IMR-90 (cell line): ENCODE results near the gene SLC51A. TPM values are rescaled to one million over a fixed set of nuclear protein-coding genes. Genes with fewer than 3 reads are reported as not detected.

ENCODE experiments used
- ATAC-seq: fragments of 200-7000 bp; cut with Tn5 transposase; 2 replicates; pipeline ENCODE4 v1.9.1; 2020; ENCODE audit warnings: low read depth, mild to moderate bottlenecking, moderate library complexity
- BruUV-seq: library from RNA; stranded (reverse); fragments of 400-500 nt; replicated peaks from 2 replicates; lab custom pipeline; 2021; lab: Mats Ljungman, UMichigan
- CTCF ChIA-PET: fragments of 300-600 bp; formaldehyde crosslinking; extraction: SDS; loops from one replicate; lab custom pipeline; 2021; ENCODE audit warnings: antibody characterized with exemption; lab: Yijun Ruan, JAX
- POLR2A ChIA-PET: fragments of 300-600 bp; sonication (Branson Sonifier 250); formaldehyde crosslinking; loops from one replicate; lab custom pipeline; 2022; ENCODE audit warnings: antibody characterized with exemption; ENCODE audit not compliant: unreplicated experiment; lab: Charles Lee
- DNase-seq: peaks from one replicate; pipeline ENCODE4 v3.0.0; 2013
- H2AFZ ChIP-seq: replicated peaks from 2 replicates; pipeline ENCODE3; 2013; ENCODE audit warnings: low read length, mild to moderate bottlenecking; ENCODE audit not compliant: poor library complexity
- H2AK5ac ChIP-seq: 2 replicates; pipeline ENCODE4 v1.6.1; 2013; ENCODE audit warnings: low read depth, low read length, inconsistent platforms
- H2AK9ac ChIP-seq: replicated peaks from 2 replicates; pipeline ENCODE3; 2013; ENCODE audit warnings: mild to moderate bottlenecking, low read depth, low read length, moderate library complexity; ENCODE audit not compliant: poor library complexity
- H2BK120ac ChIP-seq: 2 replicates; pipeline ENCODE4 v1.6.1; 2013; ENCODE audit warnings: low read depth, low read length, inconsistent platforms
- H2BK15ac ChIP-seq: 3 replicates; pipeline ENCODE4 v1.6.1; 2013; ENCODE audit warnings: low read depth, low read length, inconsistent platforms
- H2BK20ac ChIP-seq: 2 replicates; pipeline ENCODE4 v1.6.1; 2013; ENCODE audit warnings: low read depth, mild to moderate bottlenecking, inconsistent platforms, low read length, moderate library complexity
- H2BK5ac ChIP-seq: 2 replicates; pipeline ENCODE4 v1.6.1; 2013; ENCODE audit warnings: mild to moderate bottlenecking, low read depth, low read length, inconsistent platforms; ENCODE audit not compliant: poor library complexity, severe bottlenecking
- H3K14ac ChIP-seq: replicated peaks from 2 replicates; pipeline ENCODE4 v1.6.1; 2013; ENCODE audit warnings: low read depth, low read length, inconsistent platforms
- H3K18ac ChIP-seq: 2 replicates; pipeline ENCODE4 v1.6.1; 2013; ENCODE audit warnings: low read depth, low read length, control low read depth
- H3K23ac ChIP-seq: 2 replicates; pipeline ENCODE4 v1.6.1; 2013; ENCODE audit warnings: low read depth, low read length, inconsistent platforms
- H3K27ac ChIP-seq: 2 replicates; pipeline ENCODE4 v1.5.1; 2013; ENCODE audit warnings: mild to moderate bottlenecking, control low read depth, low read length; ENCODE audit not compliant: insufficient read depth
- H3K27me3 ChIP-seq: 2 replicates; pipeline ENCODE4 v1.6.1; 2013; ENCODE audit warnings: low read length; ENCODE audit not compliant: control insufficient read depth, insufficient read depth
- H3K36me3 ChIP-seq: 2 replicates; pipeline ENCODE4 v1.6.1; 2013; ENCODE audit warnings: low read length, mixed read lengths; ENCODE audit not compliant: control insufficient read depth, insufficient read depth
- H3K4ac ChIP-seq: 2 replicates; pipeline ENCODE4 v1.6.1; 2013; ENCODE audit warnings: low read depth, low read length, inconsistent platforms
- H3K4me1 ChIP-seq: 2 replicates; pipeline ENCODE4 v1.6.1; 2013; ENCODE audit warnings: low read length, mixed read lengths; ENCODE audit not compliant: control insufficient read depth, insufficient read depth
- H3K4me2 ChIP-seq: 2 replicates; pipeline ENCODE4 v1.6.1; 2013; ENCODE audit warnings: low read depth, mild to moderate bottlenecking, control low read depth, low read length, moderate library complexity
- H3K4me3 ChIP-seq: 2 replicates; pipeline ENCODE4 v1.5.1; 2013; ENCODE audit warnings: low read depth, mild to moderate bottlenecking, control low read depth, low read length, moderate library complexity; ENCODE audit not compliant: insufficient read depth
- H3K56ac ChIP-seq: 2 replicates; pipeline ENCODE4 v1.6.1; 2013; ENCODE audit warnings: low read length, inconsistent platforms; ENCODE audit not compliant: insufficient read depth; ENCODE audit errors: extremely low read depth
- H3K79me1 ChIP-seq, 2 experiments: 2 replicates each; pipeline ENCODE4 v1.6.1; 2013; ENCODE audit warnings: low read length in 2 of 2, inconsistent platforms in 1 of 2, low read depth in 1 of 2
- H3K9ac ChIP-seq: 2 replicates; pipeline ENCODE4 v1.6.1; 2013; ENCODE audit warnings: low read depth, low read length, control low read depth
- H3K9me1 ChIP-seq: 2 replicates; pipeline ENCODE4 v1.6.1; 2013; ENCODE audit warnings: low read length, inconsistent platforms; ENCODE audit not compliant: insufficient read depth
- H3K9me3 ChIP-seq: 2 replicates; pipeline ENCODE4 v1.6.1; 2013; ENCODE audit warnings: low read length; ENCODE audit not compliant: control insufficient read depth, insufficient read depth
- H4K20me1 ChIP-seq: 2 replicates; pipeline ENCODE4 v1.6.1; 2013; ENCODE audit warnings: low read length, inconsistent platforms; ENCODE audit not compliant: insufficient read depth
- H4K5ac ChIP-seq: 2 replicates; pipeline ENCODE4 v1.6.1; 2013; ENCODE audit warnings: mild to moderate bottlenecking, low read depth, low read length, control low read depth
- H4K8ac ChIP-seq, 2 experiments: 2 replicates each; pipeline ENCODE4 v1.6.1; 2013; ENCODE audit warnings: low read depth in 2 of 2, low read length in 2 of 2, control low read depth in 1 of 2, inconsistent platforms in 1 of 2
- H4K91ac ChIP-seq: 2 replicates; pipeline ENCODE4 v1.6.1; 2013; ENCODE audit warnings: low read depth, low read length, inconsistent platforms; ENCODE audit not compliant: insufficient read depth
- BHLHE40 ChIP-seq: fragments of 150-350 bp; IDR thresholded peaks from 2 replicates; pipeline ENCODE4 v1.6.1; 2016; ENCODE audit warnings: mild to moderate bottlenecking, low read depth, low read length
- CHD1 ChIP-seq: IDR thresholded peaks from 2 replicates; pipeline ENCODE4 v1.6.1; 2012; ENCODE audit warnings: low read depth, low read length, improper control_type of control experiment
- CTCF ChIP-seq: conservative IDR thresholded peaks from 2 replicates; pipeline ENCODE4 v1.5.1; 2012; ENCODE audit warnings: mild to moderate bottlenecking, low read depth, low read length, improper control_type of control experiment
- ELK1 ChIP-seq: fragments of 150-350 bp; IDR thresholded peaks from 2 replicates; pipeline ENCODE4 v1.6.1; 2016; ENCODE audit warnings: low read depth, mild to moderate bottlenecking, low read length, moderate library complexity, borderline replicate concordance
- FOS ChIP-seq: fragments of 150-350 bp; IDR thresholded peaks from 2 replicates; pipeline ENCODE4 v1.6.1; 2016; ENCODE audit warnings: low read depth, low read length
- MAZ ChIP-seq: IDR thresholded peaks from 2 replicates; pipeline ENCODE4 v1.6.1; 2012; ENCODE audit warnings: low read depth, mild to moderate bottlenecking, low read length, improper control_type of control experiment, moderate library complexity, borderline replicate concordance
- MXI1 ChIP-seq: IDR thresholded peaks from 2 replicates; pipeline ENCODE4 v1.6.1; 2012; ENCODE audit warnings: low read depth, mild to moderate bottlenecking, low read length, moderate library complexity, borderline replicate concordance
- NFE2L2 ChIP-seq: fragments of 150-350 bp; IDR thresholded peaks from 2 replicates; pipeline ENCODE4 v1.6.1; 2016; ENCODE audit warnings: low read depth, mild to moderate bottlenecking, low read length
- POLR2A ChIP-seq: IDR thresholded peaks from 2 replicates; pipeline ENCODE4 v1.6.1; 2012; ENCODE audit warnings: mild to moderate bottlenecking, low read depth, low read length
- RAD21 ChIP-seq: IDR thresholded peaks from 2 replicates; pipeline ENCODE4 v1.6.1; 2012; ENCODE audit warnings: low read length, improper control_type of control experiment
- RFX5 ChIP-seq: IDR thresholded peaks from 2 replicates; pipeline ENCODE4 v1.8.0; 2012; ENCODE audit warnings: low read depth, mild to moderate bottlenecking, low read length, moderate library complexity
- SMC3 ChIP-seq: fragments of 150-350 bp; IDR thresholded peaks from 2 replicates; pipeline ENCODE4 v1.6.1; 2016; ENCODE audit warnings: low read depth, mild to moderate bottlenecking, antibody characterized with exemption, low read length, moderate library complexity
- USF2 ChIP-seq: fragments of 150-350 bp; IDR thresholded peaks from 2 replicates; pipeline ENCODE4 v1.6.1; 2017; ENCODE audit warnings: mild to moderate bottlenecking, antibody characterized with exemption, low read length, low read depth
- WGBS, 2 experiments: methylation state at CpG; one replicate each; pipeline versions ENCODE4 v1.1.5 to v1.1.7; 2013; ENCODE audit warnings: missing lambda C conversion rate in 2 of 2; ENCODE audit not compliant: insufficient read length in 1 of 2; ENCODE audit errors: extremely low coverage in 2 of 2; 5-methylcytosine and 5-hydroxymethylcytosine counted together
- dilution Hi-C: fragments of 300-500 bp; cut with HindIII; formaldehyde crosslinking; loops from one replicate; pipeline ENCODE4 v1.14.3; 2018; ENCODE audit warnings: low sequenced_read_pairs; ENCODE audit not compliant: unreplicated experiment
- in situ Hi-C: fragments of 300-500 bp; cut with MboI; formaldehyde crosslinking; loops from 3 replicates; pipeline ENCODE4 v1.14.3; 2019; ENCODE audit warnings: low sequenced_read_pairs, inconsistent platforms, mixed read lengths
- intact Hi-C: fragments of 100-400 bp; cut with micrococcal nuclease; formaldehyde crosslinking; loops from 2 replicates; pipeline ENCODE4 v1.10.0; 2022
- polyA plus RNA-seq, 3 experiments: library from polyadenylated mRNA; depleted of rRNA; stranded (reverse); fragments of >200 nt; gene quantifications; 2 replicates each; pipeline ENCODE4 v1.2.3, GENCODE V29; 2012; ENCODE audit warnings: low replicate concordance in 1 of 3
- total RNA-seq: library from RNA; depleted of rRNA; stranded (reverse); fragments of >200 nt; gene quantifications from 2 replicates; pipeline ENCODE4 v1.2.3, GENCODE V29; 2012

The SLC51A gene
- total and polyA plus RNA-seq, 2 of the 4 experiments (the other 2 are of a cell fraction) = not detected

- peak overlapping the region; percentile 31; the same call in 1 of the 2 replicates for H3K23ac ChIP-seq
- H2AFZ ChIP-seq = no peak overlapping the region
- dilution Hi-C loops = no loop called here
- H3K4me1 ChIP-seq = peaks cover 4% of the 10 kb centered on the region
- peak overlapping the region; percentile 86 for H4K5ac ChIP-seq
- DNase-seq (peak; percentile 75), ATAC-seq (peak; percentile 96)
- no peaks in the 10 kb centered on the region for H3K9me3 ChIP-seq
- H3K56ac ChIP-seq = 0 out of 2 replicates have a peak overlapping the region, but pooled peaks have one; percentile 8
- POLR2A ChIA-PET = no interaction called here
- peaks cover 23% of the 10 kb centered on the region for H3K36me3 ChIP-seq
- peaks cover 11% of the 10 kb centered on the region for H3K9me1 ChIP-seq
- peak overlapping the region; percentile 2 for H2AK9ac ChIP-seq
- WGBS, 2 experiments = 100% methylated on average over 2 of the region's 9 CpGs; no CpG with 5 or more reads in 1 of the 2 experiments
- H4K91ac ChIP-seq = peak overlapping the region; percentile 78
- H3K27ac ChIP-seq = peak overlapping the region; percentile 92
- peak overlapping the region; percentile 73 to 81 for H4K8ac ChIP-seq
- peak overlapping the region; percentile 84 for H2AK5ac ChIP-seq
- H2BK5ac ChIP-seq = peak overlapping the region; percentile 48
- CTCF ChIA-PET = interaction anchor here (0.5 to 2.0 kb wide), 6 partner anchors 15 to 524 kb away, joined by 3 to 9 read pairs (median 4); no protein-coding TSS in a partner anchor
- peaks cover 43 to 59% of the 10 kb centered on the region in 2 experiments for H3K79me1 ChIP-seq
- peak overlapping the region; percentile 81 for H3K4ac ChIP-seq
- H4K20me1 ChIP-seq = peaks cover 25% of the 10 kb centered on the region
- H2BK15ac ChIP-seq = 0 out of 3 replicates have a peak overlapping the region, but pooled peaks have one; percentile 54
- peak overlapping the region; percentile 84; the same call in 1 of the 2 replicates for H2BK120ac ChIP-seq
- intact Hi-C loops = no loop called here
- H3K18ac ChIP-seq = peak overlapping the region; percentile 87; the same call in 1 of the 2 replicates
- peak overlapping the region; percentile 70; the same call in 1 of the 2 replicates for H3K14ac ChIP-seq
- H3K9ac ChIP-seq = no peak overlapping the region
- in situ Hi-C loops = no loop called here
- H3K4me3 ChIP-seq = no peak overlapping the region
- no peak overlapping the region for H3K4me2 ChIP-seq
- no peak overlapping the region; the same call in 1 of the 2 replicates for H2BK20ac ChIP-seq
- no peaks in the 10 kb centered on the region for H3K27me3 ChIP-seq
- no TSS peak for BruUV-seq
- TF ChIP-seq ELK1 = no peak
- TF ChIP-seq RFX5 = no peak
- no peak for TF ChIP-seq POLR2A
- TF ChIP-seq BHLHE40 = no peak
- TF ChIP-seq CHD1 = no peak
- no peak for TF ChIP-seq CTCF
- TF ChIP-seq RAD21 = no peak
- no peak for TF ChIP-seq FOS
- no peak for TF ChIP-seq MAZ
- TF ChIP-seq USF2 = no peak
- no peak for TF ChIP-seq MXI1
- TF ChIP-seq SMC3 = no peak
- TF ChIP-seq NFE2L2 = peak; percentile 70
These were observed 52.2 kb downstream of the SLC51A start for GRCh38 chr3:196268284-196269163.
